GM10847 (cell line): ENCODE data around the gene TMEM19.

Experiments
- POLR2A ChIP-seq: IDR thresholded peaks from 2 replicates; pipeline ENCODE4 v1.6.1; 2011; ENCODE audit not compliant: insufficient read length; ENCODE audit errors: extremely low read depth

The TMEM19 gene

DNA sequence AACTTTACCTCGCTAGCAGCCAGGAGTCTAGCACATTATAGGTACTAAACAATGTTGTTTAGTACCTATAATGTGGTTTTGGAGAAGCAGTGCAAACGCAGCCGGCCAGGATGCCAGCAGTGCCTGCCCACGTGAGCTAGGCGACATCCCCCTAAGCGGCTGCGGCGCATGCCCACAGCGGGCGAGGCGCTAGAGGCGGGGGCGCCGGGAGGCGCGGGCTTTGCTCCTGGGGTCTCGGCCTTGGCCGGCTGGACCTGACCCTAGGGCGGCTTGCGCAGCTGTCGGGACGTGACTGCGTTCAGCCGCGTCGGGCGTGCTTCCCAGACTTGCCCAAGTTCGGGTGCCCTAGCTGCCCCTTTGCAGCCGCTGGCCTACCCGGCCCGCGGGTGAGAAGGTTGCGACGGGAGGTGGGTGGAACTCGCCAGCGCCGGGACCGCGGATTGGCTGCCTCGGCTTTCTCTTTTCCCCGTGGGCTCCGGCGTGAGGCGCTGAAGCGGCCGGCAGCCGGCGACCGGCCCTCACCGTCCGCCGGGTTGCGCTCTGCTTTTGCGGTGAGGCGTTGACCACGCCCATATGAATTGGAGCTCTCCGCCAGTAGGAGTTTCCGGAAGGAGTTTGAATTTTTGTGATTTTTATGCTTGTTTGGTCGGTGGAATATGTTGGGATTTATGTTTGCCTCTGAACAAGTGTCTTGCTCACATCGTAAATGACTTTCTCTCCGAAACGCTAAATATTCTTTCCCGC, at the start of gene TMEM19:
Gene TMEM19, plus strand, starts transcription at position 169 of the 744 bp plus-strand sequence. CDS start 599 bp downstream, outside the sequence.
- TF ChIP-seq POLR2A, result peak; percentile 81

DNA sequence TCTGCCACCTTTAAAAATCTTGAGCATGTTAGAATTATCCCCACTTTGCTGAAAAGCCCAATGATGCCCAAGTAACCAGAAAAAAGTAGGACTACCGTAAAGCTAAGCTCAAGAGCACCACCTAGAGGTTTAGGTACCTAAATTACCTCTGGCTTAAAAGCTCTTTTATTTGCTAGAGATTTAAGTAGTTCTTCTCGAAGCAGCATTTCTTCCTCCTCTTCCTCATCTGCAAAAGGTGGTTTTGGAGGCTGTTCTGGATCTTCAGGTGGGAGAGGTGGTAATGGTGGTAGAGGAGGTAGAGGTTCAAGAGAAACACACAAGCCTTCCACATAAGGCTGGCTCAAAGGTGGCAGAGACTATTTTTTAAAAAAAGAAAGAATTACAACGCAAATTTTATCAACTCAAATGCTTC, 49.2 kb upstream of the TMEM19 start:
- TF ChIP-seq POLR2A, result no peak

DNA sequence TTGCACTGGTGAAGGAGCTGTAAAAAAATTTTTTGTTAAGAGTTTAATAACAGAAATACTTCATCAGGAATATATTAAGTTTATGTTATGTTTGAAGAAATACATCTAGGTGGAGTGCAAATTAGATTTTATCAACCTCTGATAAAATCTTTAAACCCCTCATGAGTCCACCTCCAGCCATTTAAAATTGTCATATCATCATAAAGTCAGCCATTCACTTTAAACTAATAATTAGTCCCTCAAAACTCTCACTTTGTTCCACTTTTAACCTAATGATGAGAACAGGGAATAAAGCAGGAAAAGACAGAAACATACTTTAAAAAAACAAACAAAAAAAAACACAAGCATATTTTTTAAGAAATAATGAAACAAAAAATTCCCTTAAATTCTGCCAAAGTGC, 47.4 kb upstream of the TMEM19 start:
- TF ChIP-seq POLR2A, result no peak

DNA sequence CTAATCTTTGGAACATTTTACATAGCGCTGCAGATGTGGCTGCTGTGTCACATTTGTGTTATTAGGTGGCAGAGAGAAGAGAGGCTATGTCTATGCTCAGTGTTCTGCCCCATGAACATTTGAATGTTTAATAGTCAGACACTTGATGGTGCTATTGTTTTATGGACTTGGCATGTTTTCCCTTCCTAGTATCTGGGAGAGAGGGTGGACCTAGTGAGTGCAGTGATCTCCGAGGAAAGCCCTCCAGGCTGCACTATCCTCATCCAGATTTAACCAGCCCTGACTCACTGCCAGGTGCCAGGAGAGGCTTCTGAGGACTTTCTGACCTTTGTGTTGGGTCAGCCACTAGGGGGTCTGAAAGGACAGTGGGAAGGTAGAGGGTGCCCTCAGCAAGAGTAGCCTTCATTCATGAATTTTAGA, 46.5 kb upstream of the TMEM19 start:
- no peak for TF ChIP-seq POLR2A

DNA sequence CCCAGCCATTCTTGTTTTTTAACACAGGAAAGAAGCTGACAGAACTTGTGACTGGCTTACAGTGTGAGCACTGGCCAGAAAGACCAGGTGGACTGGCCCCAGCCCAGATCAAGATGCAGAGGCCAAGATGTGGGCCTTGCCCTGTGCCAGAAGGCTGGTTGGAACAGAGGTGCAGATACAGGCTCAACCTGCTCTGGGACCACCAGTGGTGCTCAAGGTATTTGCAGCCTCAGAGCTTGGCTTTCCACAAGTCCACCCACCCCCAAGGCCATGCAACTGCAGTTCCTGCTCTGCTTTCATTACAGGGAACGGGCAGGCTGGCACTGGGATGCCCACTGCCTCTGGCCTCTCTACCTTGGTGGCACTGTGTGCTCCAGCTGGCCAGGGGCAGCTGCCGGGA, 45.6 kb upstream of the TMEM19 start:
- TF ChIP-seq POLR2A, result no peak

DNA sequence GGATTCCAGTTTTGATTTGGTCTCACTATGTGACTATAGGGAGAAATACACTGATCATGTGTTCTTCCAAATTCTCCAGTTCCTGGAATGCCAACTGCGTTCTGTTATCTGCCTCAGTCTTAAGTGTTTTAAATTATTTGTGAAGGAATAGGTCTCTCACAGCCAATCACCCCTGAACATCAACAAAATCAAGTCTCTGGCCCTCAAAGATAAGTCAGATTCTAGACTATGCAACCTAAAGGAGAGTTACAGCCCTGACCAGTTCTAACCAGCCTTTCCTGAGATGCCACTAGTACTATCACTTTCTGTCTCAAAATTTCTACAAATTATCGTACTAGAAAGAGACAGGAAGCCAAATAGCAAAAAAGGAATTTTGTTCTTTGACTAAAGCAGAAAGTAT, 44.5 kb upstream of the TMEM19 start:
- TF ChIP-seq POLR2A, result no peak

DNA sequence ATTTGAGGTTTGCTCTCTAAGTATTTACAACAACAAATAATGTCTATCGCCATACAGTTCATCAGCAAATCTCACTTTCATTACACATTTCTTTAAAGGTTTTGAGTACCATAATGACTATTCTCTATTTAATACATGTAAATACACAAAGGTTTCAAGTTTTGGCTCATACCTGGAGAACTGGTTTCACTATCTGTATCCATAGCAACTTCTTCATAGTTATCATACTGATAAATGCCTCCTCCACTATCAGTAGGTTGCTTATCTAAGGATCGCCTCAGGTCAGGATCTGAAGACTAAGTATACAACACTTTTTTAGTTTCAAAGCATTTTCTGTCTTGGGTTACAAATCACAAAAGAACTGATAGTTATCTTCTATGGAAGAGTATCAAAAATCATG, 43.6 kb upstream of the TMEM19 start:
- no peak for TF ChIP-seq POLR2A

DNA sequence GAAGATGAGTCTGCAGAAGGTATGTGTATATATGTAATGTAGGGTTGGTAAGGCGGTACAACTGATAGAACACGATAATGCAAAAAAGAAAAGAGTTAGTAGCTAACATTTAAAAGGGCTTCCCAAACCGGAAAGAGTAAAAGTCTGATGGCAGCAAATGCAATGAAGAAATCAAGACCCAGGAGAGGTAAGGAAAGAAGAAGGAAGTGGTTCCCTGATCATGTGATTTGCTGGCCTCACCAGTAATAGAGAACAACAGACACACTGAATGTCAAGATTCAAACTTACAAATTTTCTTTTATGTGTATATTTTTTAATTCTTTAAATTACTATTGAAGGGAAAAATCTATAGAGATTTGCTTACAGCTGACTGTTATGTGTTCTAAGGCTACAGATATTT, 40.6 kb upstream of the TMEM19 start:
- no peak for TF ChIP-seq POLR2A

DNA sequence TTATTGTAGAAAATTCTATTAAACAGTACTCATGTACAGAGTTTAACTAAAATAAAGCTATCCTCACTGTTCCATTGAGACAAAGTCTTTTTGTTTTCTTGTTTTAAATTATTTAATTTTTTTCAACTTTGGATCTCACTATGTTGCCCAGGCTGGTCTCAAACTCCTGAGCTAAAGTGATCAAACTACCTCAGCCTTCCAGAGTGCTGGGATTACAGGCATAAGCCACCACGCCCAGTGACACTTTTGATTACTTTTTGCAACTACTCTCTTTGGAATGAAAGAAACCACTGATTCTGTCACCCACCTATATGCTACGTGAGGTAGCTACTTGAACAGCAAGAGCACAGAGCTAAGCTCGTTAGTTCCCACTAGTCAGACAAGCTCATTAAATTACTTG, 39.4 kb upstream of the TMEM19 start:
- no peak for TF ChIP-seq POLR2A

DNA sequence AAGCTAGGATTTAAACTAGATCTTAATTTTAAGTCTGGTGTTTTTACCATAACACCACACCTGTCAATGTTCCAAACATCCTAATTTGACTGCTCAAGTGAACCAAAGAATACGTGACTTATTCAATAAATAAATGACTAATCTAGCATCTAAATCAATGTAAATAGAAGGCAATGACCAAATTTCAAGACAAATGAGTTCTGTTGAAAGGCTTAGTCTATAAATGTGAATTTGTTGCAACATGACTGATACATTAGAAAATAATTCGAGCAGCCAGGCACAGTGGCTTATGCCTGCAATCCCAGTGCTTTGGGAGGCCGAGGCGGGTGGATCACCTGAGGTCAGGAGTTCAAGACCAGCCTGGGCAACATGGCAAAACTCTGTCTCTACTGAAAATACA, 37.3 kb upstream of the TMEM19 start:
- no peak for TF ChIP-seq POLR2A

DNA sequence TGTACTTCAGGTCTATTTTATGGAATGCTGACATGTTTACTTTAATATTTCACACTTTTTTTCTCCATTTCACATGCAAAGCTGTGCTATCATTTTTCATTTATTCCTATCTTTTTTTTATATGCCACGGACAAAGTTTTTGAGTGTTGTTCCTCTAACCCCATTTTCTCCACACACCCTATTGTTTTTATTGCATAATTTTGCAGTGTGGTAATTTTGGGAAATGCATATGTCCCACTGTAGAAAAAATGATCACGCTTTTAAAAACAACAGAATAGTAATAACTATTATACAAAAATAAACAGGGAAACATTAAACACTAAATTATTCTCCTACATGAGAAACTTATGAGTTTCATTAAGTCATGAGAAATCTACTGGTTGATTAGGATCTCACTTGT, 36.5 kb upstream of the TMEM19 start:
- TF ChIP-seq POLR2A, result no peak

DNA sequence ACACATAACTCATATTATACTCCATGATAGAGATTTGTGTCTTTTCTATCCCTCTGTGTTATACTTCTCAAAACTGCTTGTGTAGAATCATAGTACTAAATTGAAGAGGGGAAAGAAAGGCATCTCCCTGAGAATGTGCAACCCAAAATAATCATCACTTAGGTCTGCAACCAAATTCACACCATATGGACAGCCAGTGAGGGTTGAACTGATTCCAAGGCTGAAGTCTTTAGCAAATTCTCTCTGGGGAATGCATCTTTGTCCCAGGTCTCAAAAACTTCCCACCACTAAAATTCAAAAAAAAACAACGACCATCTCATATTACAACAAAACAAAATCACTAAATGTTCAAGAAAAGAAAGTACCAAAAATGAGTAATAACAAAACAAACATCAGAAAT, 33.2 kb upstream of the TMEM19 start:
- no peak for TF ChIP-seq POLR2A

DNA sequence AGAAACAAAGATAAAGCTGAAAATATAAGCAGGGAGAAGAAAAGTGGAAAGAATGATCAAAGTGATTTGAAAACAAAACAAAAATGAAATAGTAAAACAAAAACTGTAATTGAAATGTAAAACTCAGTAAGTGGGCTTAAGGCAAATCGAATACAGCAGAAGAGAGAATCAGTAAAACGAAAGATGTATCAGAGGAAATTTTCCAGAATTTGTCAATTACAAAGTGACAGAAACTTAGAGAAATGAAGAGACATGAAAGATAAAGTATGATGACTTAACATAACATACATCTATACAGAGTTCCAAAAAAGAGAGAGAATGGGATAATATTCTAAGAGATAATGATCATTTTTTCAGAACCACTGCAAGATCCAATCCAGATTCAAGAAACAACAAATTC, 32.7 kb upstream of the TMEM19 start:
- no peak for TF ChIP-seq POLR2A

DNA sequence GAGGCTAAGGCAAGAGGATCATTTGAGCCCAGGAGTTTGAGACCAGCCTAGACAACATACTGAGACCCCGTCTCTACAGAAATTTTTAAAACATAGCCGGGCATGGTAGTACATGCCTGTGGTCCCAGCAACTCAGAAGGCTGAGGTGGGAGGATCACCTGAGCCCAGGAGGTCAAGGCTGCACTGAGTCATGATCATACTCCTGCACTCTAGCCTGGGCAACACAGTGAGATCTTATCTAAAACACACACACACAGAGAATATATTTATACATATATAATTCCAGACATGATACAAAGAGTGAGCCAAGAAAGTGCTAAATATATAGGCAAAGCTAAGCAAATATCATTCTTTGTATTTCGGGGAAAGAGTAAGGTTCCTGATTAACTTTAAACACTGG, 31.7 kb upstream of the TMEM19 start:
- TF ChIP-seq POLR2A, result no peak

DNA sequence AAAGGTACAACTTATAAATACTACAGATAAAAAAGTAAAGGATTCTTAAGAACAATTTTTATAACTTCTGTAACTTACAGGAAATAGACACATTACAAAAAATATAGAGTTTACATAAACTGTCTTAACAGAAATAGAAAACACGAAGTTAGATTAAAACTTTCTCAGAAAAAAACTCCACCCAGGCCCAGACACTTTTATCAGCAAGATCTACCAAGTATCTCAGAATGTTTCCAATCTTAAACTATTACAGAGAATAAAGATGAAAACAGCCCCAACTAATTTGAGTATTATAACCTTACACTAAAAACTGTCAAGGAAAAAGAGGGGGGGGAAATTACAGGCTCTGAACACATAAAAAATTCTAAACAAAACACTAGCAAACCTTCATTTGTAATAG, 30.4 kb upstream of the TMEM19 start:
- no peak for TF ChIP-seq POLR2A

DNA sequence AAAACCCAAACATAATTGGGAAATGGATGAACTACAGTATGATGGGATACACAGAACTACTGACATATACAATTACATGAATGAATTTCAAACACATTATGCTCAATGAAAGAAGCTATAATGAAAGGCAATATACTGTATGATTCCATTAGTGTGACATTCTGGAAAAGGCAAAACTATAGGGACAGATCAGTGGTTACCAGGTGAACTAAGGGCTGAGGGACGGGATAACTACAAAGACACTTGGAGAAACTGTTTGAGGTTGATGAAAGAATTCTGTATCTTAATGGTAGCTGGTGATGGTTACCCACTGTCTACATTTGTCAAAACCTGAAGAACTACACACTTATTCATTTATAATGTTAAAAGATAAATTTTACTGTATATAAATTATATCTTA, 30.0 kb upstream of the TMEM19 start:
- no peak for TF ChIP-seq POLR2A

DNA sequence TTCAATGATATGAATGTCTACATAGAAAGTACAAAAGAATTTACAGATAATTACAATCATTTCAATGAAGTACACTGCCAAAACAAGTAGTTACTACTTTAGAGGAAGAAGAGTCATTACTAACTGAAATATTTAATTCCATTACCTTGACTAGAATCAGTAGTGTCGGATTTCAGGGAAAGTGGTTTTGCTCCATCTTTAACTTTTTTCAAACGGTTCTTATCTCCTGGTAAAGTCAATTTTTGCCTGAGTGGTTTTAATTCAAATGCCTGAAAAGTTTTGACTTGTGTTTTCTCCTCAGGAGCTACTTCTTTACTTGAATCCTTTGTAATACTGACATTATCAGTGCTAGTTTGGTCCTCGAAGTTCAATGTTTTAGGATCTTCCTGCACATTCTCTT, 29.1 kb upstream of the TMEM19 start:
- TF ChIP-seq POLR2A, result no peak
